PC-9 (cell line): ENCODE measurements around the gene TMEM272.

Experiments
- CTCF ChIP-seq: fragments of 200-600 bp; sonication (generic); conservative IDR thresholded peaks from 2 replicates; pipeline ENCODE4 v1.6.1; 2017; ENCODE audit warnings: mixed run types, antibody characterized with exemption, mild to moderate bottlenecking, moderate library complexity
- EZH2 ChIP-seq: fragments of 200-600 bp; sonication (generic); IDR thresholded peaks from 2 replicates; pipeline ENCODE4 v1.8.0; 2017; ENCODE audit warnings: antibody characterized with exemption, low read depth

- TF ChIP-seq CTCF = no peak
- TF ChIP-seq EZH2 = no peak
Measured at GRCh38 chr13:51806566-51806965, 38.4 kb downstream of the TMEM272 start.
